ENCODE measurements around the gene KCNH1.

KCNH1 gene

GRCh38 chr1:210855440-210855839 lies 278.5 kb downstream of the KCNH1 start:
- DNase-seq: no peak

- DNase-seq: no peak
Observed at GRCh38 chr1:210853276-210853675, 280.7 kb downstream of the KCNH1 start.

- DNase-seq: no peak
Observed at GRCh38 chr1:210850556-210850955, 283.4 kb downstream of the KCNH1 start.

DNA sequence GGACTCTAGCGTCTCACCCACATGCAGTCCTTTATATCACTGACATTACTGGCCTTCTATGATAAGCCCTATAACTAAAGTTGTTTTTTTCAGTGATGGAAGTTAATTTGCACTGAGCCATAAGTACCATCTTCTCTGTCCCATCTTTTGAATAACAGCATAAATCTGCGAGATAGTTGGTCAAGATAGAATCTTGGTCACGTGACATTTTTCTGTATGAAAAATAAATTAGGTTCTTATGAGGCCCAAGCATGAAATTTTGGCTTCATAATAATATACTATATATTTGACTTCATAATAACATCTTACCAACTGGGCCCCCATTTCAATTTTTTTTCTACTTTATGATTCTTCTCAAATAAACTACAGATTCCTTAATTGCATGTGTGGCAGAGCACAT lies 285.5 kb downstream of the KCNH1 start:
- DNase-seq: no peak

DNA sequence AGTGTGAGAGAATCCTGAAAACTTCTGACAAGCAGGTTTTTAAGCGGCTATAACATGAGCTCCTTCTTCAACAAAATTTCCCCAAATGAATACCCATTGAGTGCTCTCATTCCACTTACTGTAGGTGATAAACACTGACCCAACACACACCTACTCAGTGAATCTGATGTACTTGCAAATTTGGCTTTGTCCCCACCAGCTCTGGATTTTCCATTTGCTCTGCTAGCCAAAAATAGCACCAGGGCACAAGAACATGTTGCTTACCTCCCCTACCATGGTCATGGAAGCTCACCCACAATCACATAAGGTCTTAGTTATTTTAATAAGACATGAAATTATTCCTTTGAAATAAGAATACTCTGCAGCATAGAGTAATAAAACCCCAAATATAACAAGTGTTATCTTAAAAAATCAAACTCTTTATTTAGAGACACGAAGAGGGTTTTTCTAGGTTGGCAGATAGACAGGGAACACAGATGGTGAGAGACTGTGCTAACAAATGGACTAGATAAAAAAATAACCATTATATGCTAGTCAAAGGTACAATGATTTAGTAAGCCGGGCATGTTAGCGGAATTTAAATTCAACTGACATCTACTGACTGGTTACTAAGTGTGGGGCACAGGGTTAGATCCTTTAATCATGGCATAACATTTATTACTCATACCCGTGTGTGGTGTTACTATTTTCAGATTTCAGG lies 291.9 kb downstream of the KCNH1 start:
- no peak for DNase-seq

DNA sequence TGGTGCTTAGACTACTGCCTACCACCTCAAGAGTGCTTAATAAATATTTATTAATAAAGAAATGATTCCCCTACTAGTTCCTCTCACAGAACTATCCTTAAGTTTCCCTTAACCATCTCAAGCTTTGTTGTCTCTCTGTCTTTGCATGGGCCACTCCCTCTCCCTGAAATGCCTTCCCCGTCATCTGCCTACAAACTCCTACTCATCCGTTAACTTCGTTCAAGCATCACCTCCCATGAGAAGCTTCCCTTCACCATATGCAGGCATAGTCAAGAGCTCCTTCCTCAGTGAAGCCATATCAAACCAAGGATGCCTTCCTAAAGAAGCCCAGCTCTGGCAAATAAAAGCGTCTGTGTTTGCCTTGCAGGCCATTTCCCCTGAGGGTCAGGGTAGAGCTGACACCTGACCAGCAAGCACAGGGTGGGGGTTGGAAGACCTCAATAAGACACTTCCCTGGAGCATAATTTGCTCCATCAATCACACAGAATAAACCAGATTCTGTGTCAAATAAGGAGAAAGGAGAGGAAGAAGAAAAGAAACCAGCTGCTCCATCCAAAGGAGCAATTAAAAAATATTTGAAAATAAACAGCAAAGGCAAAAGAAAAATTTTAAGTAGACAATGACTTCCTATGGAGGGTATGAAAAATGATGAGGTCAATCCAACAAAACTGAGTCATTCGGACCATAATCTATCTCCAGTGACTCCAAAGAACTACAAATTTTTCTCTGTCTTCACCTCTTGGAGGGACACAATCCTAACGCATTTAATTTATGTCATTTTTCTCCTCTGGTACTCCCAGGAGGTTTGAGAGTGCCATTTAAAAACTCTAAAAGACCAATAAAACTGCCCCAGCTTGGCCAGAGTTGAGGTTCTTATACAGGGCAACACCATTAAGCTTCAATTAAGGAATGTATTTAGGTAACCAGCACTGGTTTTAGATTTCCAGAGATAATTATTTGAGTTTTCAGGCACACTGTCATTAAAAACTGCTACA lies 303.6 kb downstream of the KCNH1 start:
- no peak for DNase-seq

GRCh38 chr1:210828996-210829596 lies 304.9 kb downstream of the KCNH1 start:
- DNase-seq: no peak

- no peak for DNase-seq
Observed at GRCh38 chr1:210827481-210827880, 306.5 kb downstream of the KCNH1 start.

GRCh38 chr1:210826686-210827085 lies 307.3 kb downstream of the KCNH1 start:
- DNase-seq: no peak

- DNase-seq: no peak
Observed at GRCh38 chr1:210822932-210823331, 311.0 kb downstream of the KCNH1 start.

DNA sequence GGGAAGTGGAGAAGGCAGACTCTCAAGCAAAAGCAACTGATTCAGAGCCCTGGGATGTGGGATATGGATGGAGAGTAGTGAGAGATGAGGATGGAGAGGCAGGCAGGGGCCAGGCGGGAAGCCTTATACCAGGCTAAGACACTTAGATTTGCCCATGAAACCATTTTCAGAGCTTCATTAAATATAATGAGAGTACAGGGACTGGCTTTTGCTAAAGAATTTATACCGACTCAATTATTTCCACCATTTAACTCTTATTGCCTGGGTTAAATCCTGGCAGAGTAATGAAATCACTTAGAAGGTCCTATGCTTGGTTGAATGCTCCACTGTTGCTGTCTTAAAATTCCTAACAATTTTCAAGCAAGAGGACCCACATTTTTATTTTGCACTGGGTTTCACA lies 311.7 kb downstream of the KCNH1 start:
- no peak for DNase-seq

GRCh38 chr1:210821615-210822014 lies 312.3 kb downstream of the KCNH1 start:
- DNase-seq: no peak

- DNase-seq: no peak
Observed at GRCh38 chr1:210819266-210819665, 314.7 kb downstream of the KCNH1 start.

GRCh38 chr1:210817385-210818275 lies 316.3 kb downstream of the KCNH1 start:
- DNase-seq: no peak

DNA sequence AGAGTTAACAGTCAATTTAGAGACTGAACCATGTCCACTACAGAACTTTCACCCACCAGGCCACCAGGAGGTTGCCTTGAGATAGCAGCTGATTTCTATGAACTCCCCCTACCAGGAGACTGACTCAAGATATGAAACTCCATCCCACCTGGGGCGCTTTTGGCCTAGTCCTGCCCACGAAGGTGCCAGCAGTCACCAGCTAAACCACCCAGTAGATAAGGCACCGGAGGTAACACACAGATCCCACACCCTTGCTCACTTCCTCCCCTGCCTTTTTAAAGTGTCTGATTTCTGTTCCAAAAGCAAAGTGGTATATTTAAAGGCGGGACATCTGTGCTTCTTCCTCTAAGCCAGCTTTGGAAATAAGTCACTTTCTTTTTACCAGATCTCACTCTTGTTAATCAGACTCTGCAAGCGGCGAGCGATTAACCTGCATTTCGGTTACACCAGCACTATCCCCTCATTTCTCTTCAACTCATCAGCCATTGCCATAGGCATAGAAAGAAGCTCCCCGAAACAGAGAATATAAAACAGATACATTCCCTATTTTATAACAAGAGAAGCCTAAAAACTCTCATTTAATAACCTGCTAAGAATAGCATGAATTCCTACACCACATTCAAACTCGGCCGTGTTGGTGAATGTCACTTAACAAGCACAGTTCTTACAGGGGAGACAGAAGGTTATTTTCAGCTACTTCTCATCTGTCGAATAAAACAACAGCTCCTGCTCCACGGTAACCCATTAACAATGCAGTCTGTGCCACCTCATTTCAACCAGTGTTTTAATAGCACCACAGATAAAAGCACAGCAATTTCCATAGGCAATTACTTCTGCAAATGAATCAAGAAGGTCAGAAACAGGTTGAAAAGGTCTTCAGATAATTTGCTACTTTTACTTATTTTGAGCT lies 318.1 kb downstream of the KCNH1 start:
- no peak for DNase-seq

GRCh38 chr1:210814382-210815123 lies 319.4 kb downstream of the KCNH1 start:
- no peak for DNase-seq

DNA sequence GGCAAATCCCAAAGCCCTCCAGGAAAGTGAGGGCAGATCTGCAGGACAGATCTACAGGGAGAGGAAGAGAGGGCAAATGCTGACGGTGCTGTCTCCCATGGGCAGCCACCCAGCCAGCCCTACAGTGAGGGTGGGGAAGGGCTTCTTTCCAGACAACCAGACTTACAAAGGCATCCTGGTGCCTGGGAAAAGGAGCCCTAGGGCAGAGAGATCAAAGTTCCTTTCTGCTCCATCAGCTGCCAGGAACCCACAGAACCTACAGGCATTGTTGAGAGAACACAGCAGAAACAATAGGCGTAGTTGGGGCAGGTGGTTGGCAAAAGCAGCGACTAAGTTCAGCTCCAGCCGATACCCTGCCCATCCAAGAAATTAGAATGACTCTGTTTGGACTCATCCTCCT lies 332.4 kb downstream of the KCNH1 start:
- no peak for DNase-seq

GRCh38 chr1:210800756-210801155 lies 333.2 kb downstream of the KCNH1 start:
- no peak for DNase-seq

DNA sequence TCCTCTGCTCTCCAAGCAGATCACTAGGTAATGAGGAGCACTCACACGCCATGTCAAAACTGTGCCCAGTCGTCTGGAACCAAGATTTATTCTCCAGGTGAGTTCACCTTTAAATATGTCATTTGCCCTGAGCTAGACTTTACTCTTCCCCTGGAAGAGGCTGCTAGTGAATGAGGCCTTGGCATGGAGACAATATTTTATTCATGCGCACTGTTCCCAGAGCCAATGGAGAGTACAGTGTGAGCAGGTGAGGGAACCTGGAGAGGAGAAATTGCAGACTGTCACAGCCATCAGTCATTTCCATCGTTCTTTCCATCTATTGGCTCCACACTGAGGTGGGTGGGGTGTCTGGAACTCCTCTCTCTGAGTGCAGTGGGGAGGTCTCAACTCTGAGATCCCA lies 333.6 kb downstream of the KCNH1 start:
- DNase-seq: no peak

DNA sequence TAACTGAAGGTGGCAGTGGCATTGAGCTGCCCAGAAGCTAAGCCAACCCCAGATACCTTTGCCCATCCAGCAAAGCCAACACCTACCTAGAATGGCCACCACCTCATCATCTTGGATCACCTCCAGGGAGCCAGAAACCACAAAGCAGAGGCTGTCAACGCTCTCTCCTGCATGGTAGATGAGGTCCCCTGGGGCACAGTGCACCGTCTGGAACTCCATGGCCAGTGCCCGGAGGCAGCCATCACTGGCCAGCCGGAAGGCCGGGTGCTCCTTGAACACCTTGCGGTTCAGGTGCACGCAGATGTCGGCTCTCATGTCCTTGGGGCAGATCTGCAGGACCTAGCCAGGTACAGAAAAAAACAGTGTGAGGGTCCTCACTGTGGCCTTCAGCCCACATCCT lies 336.5 kb downstream of the KCNH1 start:
- DNase-seq: no peak

DNA sequence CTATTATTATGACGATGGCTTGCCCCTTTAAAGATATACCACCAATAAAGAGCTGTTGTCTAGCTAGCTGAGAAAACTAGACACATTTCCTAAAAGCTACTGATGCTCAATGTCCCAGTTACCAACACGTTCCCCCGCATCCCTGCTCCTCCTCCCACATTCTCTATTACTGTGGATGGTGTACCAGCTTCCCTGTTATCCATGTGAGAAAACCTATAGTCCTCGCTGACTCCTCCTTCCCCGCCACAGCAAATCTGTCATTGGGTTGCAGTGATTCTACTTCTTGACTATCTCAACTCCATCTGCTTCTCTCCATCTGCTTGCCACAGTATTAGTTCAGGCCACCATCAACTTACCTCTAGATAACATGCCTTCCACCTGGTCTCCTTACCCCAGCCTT lies 337.5 kb downstream of the KCNH1 start:
- DNase-seq: no peak

All from activated CD4-positive, alpha-beta T cell treated with anti-CD3 and anti-CD28 coated beads, Interleukin-2, amount 50 U/mL, for 1 hour (primary cell).